DMS79 treated with DMSO at 0.1 percent for 48 hours (cell line): ENCODE results near the gene USP36.

ENCODE experiments used
- DNase-seq: peaks from one replicate; lab custom pipeline; 2025; lab: John Stamatoyannopoulos, UW

USP36 gene

DNA sequence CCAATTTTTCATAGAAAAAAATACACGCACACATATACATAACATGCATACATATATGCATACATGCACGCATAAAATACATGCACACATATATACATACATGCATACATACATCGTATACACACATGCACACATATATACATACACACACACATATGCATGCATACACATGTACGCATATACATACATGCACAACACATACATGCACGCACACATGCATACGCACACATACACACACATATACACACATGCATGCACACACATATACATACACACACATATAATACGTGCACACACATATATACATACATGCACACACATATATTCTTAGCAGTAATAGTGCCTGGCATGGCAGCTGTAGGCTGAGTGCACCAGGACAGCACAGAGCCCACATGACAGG is 24.9 kb downstream of the USP36 start:
- DNase-seq: no peak

DNA sequence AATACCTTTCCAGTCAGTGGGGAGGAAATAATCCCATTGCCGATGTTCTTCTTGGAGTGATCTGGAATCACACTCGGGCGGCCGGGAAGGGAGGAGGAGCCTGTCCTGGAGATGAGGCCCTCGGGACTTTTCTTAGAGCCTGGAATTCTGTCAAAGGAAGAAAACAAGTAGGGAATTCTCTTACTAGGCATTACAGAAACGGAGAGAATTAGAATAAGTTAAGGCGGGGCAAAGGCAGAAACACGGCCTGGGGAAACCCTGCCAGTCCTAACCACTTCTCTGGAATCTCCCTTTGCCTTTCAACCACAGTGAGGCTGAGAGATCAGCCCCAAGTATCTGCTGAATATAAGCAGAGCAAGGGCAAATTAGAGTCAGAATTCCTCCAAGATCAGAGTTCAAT is 27.8 kb downstream of the USP36 start:
- DNase-seq: no peak

DNA sequence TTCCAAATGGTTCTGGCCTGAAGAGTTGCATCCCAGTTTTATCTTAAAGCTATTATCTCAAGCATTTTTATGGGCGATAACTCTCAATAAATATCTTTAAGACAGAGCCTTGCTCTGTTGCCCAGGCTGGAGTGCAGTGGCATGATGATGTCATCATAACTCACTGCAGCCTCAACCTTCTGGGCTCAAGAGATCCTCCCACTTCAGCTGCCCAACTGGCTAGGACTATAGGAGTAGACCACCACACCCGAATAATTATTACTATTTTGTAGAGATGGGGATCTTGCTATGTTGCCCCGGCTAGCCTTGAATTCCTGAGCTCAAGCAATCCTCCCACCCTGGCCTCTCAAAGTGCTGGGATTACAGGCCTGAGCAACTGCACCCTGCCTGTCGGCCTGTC is 32.5 kb downstream of the USP36 start:
- DNase-seq: no peak

DNA sequence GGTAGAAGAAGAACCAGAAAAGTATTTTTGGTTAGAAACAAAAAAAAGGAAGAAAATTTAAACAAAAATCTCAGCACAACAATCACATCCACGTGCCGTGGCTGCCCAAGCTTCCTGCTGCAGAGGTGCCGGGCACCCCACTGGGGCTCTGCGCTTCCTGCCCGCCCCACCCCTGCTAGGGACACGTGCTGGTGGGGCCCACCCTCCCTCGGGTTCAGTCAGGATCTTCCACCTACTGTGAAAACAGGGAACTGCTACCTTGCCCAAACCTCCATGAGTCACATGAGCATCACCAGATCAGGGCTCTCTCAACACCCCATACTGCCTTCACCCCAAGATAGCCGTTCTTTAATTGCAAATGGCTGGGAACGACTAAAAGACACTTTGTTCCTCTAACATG is 34.2 kb downstream of the USP36 start:
- no peak for DNase-seq

DNA sequence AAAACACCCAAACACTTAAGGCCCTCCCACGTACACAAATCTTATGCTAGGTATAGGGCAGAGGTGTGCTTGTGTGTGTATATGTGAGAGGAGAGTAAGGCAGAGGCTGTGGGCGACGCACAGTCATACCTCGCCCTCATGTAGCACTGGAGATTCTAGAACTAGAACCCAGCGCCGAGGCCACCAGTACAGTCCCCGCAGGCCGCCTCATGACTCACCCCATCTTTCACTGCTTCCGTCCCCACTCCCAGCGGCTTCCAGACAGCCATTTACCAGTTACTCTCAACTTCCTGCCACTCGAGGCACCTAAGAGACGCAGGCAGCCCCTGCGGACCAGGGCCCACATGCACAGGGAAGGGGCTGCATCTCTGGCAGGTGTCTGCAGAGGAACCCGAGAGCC is 35.3 kb downstream of the USP36 start:
- DNase-seq: no peak

DNA sequence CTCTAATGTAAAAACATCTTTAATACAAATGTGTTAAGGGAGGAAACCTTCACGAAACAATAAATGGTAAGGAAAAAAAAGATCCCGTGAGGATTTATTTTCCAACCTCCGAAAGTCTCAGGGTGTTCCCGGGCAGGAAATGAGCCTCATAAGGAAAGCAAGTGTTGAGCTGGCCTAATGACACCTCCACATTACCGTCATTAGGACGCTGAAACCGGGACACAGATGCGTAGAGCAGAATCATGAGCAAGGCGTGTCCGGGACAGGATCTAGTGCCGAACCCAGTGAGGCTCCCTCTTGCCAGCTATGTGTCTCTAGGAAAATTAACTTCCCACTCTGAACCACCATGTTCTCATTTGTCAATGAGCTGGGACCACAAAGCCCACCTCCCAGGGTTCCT is 35.8 kb downstream of the USP36 start:
- no peak for DNase-seq

DNA sequence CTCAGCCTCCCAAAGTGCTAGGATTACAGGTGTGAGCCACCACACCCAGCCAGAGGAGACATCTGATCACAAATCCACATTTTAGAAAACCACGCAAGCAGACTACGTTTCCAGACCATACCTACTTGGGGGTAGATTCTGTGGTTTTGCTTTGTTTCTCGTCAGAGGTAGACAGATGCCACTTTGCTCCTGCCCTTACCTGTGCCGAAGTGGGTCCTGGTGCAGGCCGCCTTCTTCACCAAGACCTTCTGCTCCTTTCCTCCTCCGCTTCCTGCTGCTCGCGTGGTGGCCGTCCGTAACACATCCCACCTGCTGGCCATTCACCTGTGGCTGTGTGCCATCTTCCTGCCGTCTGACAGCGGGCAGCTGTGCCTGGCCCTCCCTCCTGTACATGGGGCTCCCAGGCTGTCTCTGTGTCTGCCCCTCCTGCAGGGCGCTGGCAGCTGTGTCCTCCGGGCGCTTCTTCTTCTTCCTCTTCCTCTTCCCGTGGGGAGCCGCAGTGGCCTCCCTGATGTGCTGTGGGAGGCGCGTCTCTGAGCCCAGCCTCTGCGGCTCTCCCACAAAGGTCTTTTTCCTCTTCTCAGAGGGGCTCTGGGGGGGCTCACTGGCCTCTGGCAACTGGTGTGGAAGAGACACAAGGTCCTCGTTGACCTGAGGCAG is 37.3 kb downstream of the USP36 start:
- no peak for DNase-seq

DNA sequence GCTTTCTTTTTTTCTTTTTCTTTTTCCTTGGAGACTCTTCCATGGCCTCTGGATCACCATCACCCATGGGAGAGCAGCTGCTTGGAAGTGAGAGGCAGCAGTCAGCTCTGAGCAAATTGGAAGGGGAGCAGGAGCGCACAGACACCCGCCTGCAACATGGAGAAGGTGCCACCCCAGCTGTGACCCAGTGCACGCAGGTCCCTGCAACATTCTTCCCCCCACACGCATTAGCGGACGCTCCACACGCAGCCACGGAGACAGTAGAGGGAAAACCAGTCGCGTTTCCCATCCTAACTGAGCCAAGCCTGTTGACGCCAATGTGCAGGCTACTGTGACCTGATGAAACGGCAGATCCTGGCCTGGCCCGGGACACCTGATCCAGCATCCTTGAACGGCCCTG is 38.2 kb downstream of the USP36 start:
- DNase-seq: no peak

DNA sequence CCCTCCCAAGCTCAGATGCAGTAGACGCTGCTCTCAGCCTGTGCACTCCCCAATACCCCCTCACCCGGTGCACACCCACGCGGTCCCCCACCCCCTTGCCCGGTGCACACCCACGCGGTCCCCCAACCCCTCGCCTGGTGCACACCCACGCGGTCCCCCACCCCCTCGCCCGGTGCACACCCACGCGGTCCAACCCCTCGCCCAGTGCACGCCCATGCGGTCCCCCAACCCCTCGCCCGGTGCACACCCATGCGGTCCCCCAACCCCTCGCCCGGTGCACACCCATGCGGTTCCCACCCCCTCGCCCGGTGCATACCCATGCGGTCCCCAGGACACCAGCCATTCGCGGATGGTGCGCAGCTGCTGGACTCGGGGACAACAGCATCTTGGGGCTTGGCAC is 38.6 kb downstream of the USP36 start:
- no peak for DNase-seq

DNA sequence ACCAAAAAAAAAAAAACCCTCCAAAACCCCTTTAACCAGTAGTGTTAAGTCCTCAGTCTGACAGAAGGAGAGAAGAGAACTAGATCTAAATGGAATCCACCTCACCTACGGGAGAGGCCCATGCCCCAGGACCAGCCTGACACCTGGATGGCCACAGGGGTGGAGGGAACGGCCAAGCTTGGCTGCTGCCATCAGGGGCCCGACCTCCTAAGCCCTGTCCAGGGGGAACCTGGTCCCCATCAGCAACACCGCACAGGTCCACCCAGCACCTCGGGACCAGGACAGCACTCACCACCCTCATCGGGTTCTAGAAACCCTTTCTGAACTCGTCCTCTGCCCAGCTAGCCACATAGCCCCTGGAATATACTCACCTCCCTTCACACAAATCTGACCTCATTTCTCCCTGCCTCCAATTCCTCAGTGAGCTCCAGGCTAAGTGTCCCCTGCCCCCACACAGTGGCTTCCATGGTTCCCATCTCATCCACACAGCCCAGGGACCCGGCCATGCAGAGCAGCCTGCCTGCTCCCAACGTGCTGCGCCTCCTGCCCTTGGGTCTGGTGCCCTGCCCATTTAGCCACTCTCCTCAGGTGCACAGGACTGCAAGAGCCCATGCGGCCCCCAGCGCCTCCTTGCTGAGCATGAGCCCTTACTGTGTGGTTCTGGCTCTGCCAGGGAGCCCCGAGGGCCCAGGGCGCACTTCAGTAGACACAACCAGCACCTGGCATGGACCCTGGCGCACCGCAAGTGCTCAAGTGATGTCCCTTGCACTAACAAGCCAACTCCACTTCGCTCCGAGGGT is 40.3 kb downstream of the USP36 start:
- no peak for DNase-seq

DNA sequence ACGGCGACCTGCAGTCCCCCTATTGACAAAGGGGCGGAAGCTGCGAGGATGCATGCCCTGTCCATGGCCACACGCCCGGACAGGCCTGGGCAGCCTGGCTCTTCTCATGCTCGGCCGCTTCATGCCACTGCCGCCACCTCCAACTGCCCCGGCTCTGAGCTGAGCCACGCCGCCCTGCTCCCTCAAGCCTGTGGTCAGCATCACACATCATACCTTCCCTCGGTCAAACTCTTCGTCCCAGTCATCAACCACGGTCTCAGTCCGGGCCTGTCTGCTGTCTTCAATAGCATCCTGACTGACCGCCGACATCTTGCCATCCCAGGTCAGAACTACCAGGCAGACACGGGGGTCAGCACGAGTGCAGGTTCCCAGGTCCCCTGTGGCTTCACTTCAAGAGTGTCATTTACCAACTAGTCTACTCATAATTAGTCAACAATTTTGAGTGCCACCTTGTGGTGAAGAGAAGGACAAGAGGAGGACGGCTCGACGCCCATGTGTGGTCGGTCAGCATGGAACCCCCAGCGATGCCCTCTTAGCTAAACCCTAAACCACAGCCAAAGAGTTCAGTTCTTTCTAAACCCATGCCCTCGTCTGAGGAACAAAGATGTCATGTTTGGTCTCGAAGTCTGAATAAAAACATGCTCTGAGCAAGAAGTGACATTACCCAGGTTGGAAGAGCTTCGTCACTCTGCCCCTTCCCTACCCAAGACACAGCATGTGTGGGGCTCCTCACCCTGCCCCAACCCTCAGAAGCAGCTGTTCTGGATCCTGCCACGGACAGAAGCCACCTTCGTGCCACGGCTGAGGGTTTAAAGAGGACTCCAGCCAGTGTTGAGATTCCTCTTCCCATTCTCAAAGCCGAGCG is 41.7 kb downstream of the USP36 start:
- no peak for DNase-seq

DNA sequence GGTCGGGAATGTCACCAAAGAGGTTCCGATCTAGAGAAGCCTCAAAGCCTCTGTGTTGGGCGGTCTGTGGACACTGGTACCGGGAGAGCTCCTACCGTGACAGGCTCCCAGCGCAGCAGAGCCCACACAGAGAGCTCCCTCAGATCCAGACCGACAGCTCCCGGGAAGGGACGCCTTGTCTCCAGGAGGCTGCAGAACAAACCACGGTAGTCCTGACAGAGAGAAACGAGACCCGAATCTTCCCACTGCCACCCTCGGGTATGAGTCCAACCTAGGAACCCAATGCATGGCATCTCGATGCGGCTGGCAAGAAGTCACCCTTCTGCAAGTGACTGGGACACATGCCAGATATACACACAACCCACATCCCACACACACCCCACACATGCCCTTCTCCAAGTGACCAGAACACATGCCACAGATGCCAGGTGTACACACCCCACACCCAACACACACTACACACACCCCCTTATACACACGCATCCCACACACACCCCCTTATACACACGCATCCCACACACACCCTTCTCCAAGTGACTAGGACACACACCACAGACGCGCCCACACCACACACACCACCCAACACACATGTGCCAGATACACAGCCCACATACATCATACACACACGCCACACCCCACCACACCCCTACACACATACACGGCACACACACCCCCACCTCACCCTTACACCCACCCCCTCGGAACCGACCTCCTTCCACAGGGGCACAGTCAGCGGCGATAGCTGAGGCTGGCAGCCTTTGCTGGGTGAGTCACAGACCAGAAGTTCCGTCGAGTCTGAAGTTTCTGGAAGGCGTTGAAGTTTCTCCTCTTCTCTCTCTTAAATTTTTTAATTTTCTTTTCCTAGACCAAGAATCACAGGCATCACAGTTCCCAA is 42.7 kb downstream of the USP36 start:
- DNase-seq: no peak

DNA sequence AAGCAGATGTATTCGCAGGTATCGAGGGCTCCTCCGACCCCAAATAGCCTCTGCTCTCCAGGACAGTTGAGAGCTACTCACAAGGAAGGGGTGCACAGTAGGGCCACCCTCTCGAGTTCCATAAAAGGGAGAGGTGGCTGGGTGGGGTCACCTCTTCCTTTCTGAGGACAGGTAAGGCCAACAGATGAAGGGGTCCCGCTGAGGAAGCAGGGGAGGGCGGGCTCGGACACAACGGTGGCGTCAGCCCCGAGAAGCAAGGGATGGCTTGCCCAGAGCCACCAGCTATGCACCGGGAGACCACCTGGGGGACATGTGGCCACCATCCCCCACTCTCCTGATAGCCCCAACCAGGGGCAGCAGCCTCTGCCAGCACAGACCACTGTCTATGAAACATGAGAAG is 43.4 kb downstream of the USP36 start:
- no peak for DNase-seq

DNA sequence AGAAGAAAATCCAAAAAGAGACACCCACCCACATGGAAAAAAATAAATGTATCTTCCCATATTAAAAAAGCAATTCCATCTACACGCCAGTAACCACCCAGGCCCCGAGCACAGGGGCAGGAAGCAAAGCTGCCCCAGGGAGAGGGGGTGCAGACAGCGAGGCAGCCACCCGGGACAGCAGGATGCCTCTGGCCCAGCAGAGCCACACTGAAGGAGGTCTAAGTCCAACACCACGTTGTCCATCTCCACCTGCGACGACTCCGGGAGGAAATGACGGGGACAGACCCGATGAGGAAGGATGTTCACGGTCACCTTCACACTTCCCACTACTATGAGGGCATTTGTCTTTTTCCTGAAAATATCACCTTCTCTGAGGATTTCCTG is 44.1 kb downstream of the USP36 start:
- DNase-seq: no peak

DNA sequence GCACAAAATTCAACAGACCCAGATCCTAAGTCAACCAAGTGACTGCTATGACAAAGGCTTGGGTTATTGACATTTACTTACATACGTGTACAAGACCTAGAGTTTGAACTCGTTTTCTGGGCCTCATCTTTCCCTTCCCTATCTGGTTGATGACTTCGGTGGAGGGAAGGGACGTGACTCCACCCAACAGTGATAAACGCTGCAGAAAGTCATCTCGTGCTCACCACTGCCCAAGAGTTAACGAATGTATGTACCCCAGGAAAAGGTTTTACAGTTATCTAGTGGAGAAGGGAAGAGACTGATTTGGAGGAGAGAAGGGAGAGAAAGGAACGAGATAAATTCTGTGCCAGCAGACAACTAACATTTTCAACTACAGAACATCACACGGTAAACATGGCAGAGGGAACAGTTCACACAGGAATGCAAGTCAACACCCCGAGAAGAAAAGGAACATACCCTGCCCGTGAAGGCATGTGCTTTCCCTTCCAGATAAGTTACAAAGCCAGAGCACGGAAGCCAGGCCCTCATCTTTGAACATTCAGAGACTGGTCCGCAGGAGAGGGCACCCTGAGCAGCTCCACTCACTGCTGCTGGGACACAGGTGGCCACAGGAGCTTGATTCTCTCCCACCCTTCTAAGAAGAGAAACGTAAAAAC is 44.6 kb downstream of the USP36 start:
- no peak for DNase-seq

DNA sequence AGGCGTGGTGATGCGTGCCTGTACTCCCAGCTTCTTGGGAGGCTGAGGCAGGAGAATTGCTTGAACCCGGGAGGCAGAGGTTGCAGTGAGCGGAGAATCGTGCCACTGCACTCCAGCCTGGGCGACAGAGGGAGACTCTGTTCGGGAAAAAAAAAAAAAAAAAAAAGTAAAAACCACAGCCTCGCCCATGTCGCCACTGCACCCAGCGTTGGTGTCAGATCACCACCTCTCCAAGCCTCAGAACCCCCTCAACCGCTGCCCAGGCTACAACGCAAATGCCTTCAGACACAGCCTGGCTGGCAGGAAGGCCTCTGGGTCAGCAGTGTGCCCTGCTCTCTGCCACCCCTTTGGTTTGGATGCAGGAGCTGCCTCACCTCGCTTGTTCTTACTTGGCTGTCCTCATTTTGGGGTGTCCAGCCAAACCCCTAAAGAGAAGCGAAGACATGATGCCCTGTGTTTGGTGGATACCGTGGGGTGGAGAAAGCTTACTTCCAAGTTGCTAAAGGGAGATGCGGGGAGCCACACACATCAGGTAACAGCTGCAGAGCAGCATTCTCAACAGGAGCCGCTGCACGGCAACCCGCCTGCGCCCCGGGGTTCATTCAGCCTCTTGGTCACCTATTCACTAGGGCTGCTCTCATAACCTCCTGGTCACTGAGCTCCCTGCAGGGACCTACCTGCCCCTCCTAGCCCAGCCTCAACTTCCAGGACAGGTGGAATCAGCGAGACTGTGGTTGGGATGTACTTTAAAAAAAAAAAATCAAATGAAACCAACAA is 45.6 kb downstream of the USP36 start:
- no peak for DNase-seq

DNA sequence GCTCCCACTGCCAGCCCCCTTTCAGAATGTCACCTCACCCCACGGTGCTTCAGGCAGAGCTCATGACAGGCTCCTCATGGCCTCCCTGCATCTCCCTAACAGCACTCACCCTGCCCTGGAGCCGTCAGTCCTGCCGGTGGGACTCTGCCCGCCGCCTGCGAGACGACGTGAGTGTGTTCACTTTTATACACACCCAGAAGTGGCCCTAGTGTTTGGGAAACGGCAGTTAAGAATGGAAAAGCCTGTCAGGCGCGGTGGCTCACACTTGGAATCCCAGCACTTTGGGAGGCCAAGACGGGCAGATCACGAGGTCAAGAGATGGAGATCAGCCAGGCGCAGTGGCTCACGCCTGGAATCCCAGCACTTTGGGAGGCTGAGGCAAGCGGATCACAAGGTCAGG is 46.2 kb downstream of the USP36 start:
- DNase-seq: no peak

DNA sequence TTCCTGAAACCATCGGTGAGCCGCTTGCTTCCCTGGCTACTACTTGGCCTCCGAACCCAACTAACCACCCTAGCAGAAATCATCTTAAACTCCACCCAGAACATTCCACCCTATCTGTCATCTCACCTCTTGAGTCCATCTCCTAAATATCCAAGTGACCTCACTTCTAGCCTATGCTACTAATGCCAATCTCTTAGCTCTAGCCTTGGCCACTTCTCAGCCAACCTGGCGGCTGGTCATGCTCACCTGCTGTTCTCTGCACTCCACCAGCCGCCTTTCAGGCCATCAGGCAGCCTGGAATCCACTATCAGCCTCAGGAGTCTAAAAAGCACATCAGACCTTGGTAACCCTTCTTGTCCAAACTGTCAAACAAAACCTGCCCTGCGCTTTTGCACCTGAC is 46.6 kb downstream of the USP36 start:
- DNase-seq: no peak

DNA sequence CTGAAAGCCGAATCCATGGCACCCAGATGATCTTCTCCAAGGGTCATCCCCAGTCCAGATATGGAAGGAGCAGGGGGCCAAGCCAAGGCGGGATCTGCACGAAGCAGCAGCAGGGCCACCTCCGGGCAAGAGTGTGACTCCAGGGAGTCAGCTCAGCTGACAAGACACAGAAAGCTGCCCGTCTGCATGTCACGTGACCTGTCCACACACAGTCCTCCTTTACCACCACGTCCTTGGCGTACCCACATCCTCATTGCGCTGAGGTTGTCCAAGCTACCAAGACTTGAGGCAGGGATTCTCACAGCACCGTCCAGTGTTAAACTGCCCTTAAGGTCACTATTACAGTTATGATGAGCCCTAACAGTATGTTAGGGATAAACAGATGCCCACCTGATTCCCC is 47.2 kb downstream of the USP36 start:
- DNase-seq: no peak

DNA sequence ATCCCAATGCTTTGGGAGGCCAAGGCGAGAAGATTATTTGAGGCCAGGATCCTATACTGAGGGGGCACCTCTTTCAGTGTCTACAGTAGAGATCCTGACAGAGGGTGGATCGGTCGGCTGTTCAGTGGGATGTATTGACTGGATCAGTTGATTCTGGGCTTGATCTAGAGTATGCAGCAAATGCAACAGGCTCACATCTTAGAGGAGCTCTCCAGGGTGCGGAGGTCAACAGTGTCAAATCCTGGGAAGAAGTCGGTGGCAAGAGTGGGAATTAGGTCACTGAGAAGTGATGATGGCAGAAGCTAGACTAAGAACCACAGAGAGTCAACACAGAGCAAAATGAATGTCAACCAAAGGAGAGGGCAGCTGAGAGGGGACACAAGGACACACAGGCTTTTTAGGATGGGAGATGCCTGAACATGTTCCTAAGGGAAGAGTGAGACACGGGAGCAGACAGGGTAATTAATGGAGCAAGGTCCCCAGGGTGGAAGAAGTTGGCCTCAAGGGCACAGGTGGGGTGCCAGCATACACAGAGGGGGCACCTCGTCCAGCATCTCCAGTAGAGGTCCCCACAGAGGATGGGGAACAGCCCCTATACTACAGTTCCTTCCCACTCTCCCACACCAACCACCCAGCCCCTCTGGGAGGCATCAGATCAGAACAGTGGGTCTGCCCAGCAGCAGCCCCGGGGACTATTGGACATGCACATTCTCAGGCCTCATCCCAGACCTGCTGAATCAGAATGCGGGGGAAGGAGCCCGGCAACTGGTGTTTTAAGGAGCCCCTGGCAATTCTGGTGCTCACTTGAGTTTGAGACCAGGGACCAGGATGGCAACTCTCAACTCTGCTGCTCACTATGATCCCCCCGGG is 48.5 kb downstream of the USP36 start:
- no peak for DNase-seq
